ENCODE results near the gene SHANK3. TPM values are rescaled to one million over a fixed set of nuclear protein-coding genes. Genes with fewer than 3 reads are reported as not detected.
"Not testable (repeated sequence)": the region's sequence is repeated elsewhere in the genome, so short reads cannot be mapped to it uniquely, and the experiment has no call there.

SHANK3 gene
- total and polyA plus RNA-seq, 8 donors, result 17.2 to 42.9 (median 23.5) TPM

- Histone ChIP-seq H3K4me3 (no peak overlapping the region), H3K36me3 (no peaks in the 10 kb centered on the region), H3K27ac (peak overlapping the region; percentile 42 to 72), H3K9me3 (no peaks in the 10 kb centered on the region), H3K4me1 (peaks cover 0 to 29% of the 10 kb centered on the region in 2 donors), H3K27me3 (peaks cover 0 to 11% of the 10 kb centered on the region in 2 donors)
- TF ChIP-seq CTCF (IDR thresholded peaks at IDR 0.05), result no peak
- intact Hi-C loops (cut with DNase I), result no loop called here
- ATAC-seq (peak; percentile 75), DNase-seq (peak in 2 of 4 donors; percentile 51 to 70)
These were observed 16.2 kb upstream of the SHANK3 start for GRCh38 chr22:50656122-50657070.

- H3K4me1 ChIP-seq, result peaks cover 0 to 29% of the 10 kb centered on the region in 2 donors
- intact Hi-C loops (cut with DNase I), result no loop called here
- no peak for DNase-seq
- no peak overlapping the region for H3K4me3 ChIP-seq
- peak overlapping the region in 1 of 2 donors; percentile 72 for H3K27ac ChIP-seq
- no peak for TF ChIP-seq CTCF (IDR thresholded peaks at IDR 0.05)
- no peaks in the 10 kb centered on the region for H3K36me3 ChIP-seq
- H3K27me3 ChIP-seq, result peaks cover 0 to 11% of the 10 kb centered on the region in 2 donors
- no peaks in the 10 kb centered on the region for H3K9me3 ChIP-seq
- ATAC-seq, result peak; percentile 22
These were observed 14.7 kb upstream of the SHANK3 start for GRCh38 chr22:50657925-50658324.

GRCh38 chr22:50659711-50660110 lies 12.9 kb upstream of the SHANK3 start:
- not testable (repeated sequence) for ATAC-seq, H3K36me3 ChIP-seq

GRCh38 chr22:50660306-50660705 lies 12.3 kb upstream of the SHANK3 start:
- Histone ChIP-seq H3K27ac (no peak overlapping the region), H3K9me3 (no peaks in the 10 kb centered on the region), H3K27me3 (peaks cover 0 to 2% of the 10 kb centered on the region in 2 donors), H3K36me3 (no peaks in the 10 kb centered on the region), H3K4me1 (peaks cover 0 to 21% of the 10 kb centered on the region in 2 donors), H3K4me3 (no peak overlapping the region)
- no peak for ATAC-seq
- intact Hi-C loops (cut with DNase I), result no loop called here
- TF ChIP-seq CTCF (IDR thresholded peaks at IDR 0.05), result no peak
- no peak for DNase-seq

More at GRCh38 chr22:50659711-50660110, 12.9 kb upstream of the SHANK3 start:
- H3K27me3 ChIP-seq; H3K9me3 ChIP-seq; DNase-seq; H3K27ac ChIP-seq; intact Hi-C loops (cut with DNase I); H3K4me3 ChIP-seq: not testable (repeated sequence)
- H3K4me1 ChIP-seq, result peaks cover 0 to 27% of the 10 kb centered on the region in 2 donors

GRCh38 chr22:50665212-50665611 lies 7.4 kb upstream of the SHANK3 start:
- no peak for TF ChIP-seq CTCF (IDR thresholded peaks at IDR 0.05)
- ATAC-seq, result no peak
- no peaks in the 10 kb centered on the region for H3K4me1 ChIP-seq
- H3K27me3 ChIP-seq, result peaks cover 0 to 10% of the 10 kb centered on the region in 2 donors
- intact Hi-C loops (cut with DNase I), result no loop called here
- H3K36me3 ChIP-seq, result no peaks in the 10 kb centered on the region
- H3K4me3 ChIP-seq, result no peak overlapping the region
- no peaks in the 10 kb centered on the region for H3K9me3 ChIP-seq
- H3K27ac ChIP-seq, result no peak overlapping the region
- no peak for DNase-seq
